Neural cell (in vitro differentiated cells): ENCODE data around the gene LPIN1.

Experiments used
- CTCF ChIP-seq: fragments of 450-650 bp; IDR thresholded peaks from 2 replicates; pipeline ENCODE4 v1.5.1; 2014; ENCODE audit warnings: antibody characterized with exemption, mild to moderate bottlenecking, moderate library complexity; ENCODE audit not compliant: poor library complexity, severe bottlenecking
- EP300 ChIP-seq: fragments of 450-650 bp; conservative IDR thresholded peaks from 2 replicates; pipeline ENCODE4 v1.6.1; 2014; ENCODE audit warnings: antibody characterized with exemption, mild to moderate bottlenecking, moderate library complexity; ENCODE audit not compliant: poor library complexity, severe bottlenecking
- EZH2 ChIP-seq: fragments of 200-600, 300-800 bp; shearing (Covaris generic), sonication (generic); IDR thresholded peaks from 2 replicates; pipeline ENCODE4 v1.6.1; 2014; ENCODE audit warnings: antibody characterized with exemption, low read length, borderline replicate concordance, mild to moderate bottlenecking; ENCODE audit not compliant: insufficient read depth, poor library complexity, severe bottlenecking
- POLR2AphosphoS5 ChIP-seq: IDR thresholded peaks from 2 replicates; pipeline ENCODE4 v1.6.1; 2012
- REST ChIP-seq: IDR thresholded peaks from 2 replicates; pipeline ENCODE4 v1.6.1; 2012; ENCODE audit warnings: borderline replicate concordance
- SMC3 ChIP-seq: fragments of 450-650 bp; conservative IDR thresholded peaks from 2 replicates; pipeline ENCODE4 v1.6.1; 2014; ENCODE audit warnings: antibody characterized with exemption, mild to moderate bottlenecking, moderate library complexity; ENCODE audit not compliant: poor library complexity
- TAF1 ChIP-seq: IDR thresholded peaks from 2 replicates; pipeline ENCODE4 v1.6.1; 2012; ENCODE audit warnings: low read depth

GRCh38 chr2:11764920-11765319 is 18.5 kb downstream of the LPIN1 start:
- TF ChIP-seq CTCF (no peak), SMC3 (no peak), REST (no peak), POLR2AphosphoS5 (no peak), EP300 (no peak), TAF1 (no peak), EZH2 (no peak)
